GM18951 (cell line): ENCODE measurements around the gene COG1.

Experiments used
- POLR2A ChIP-seq: IDR thresholded peaks from 4 replicates; pipeline ENCODE4 v1.6.1; 2011; ENCODE audit warnings: mild to moderate bottlenecking; ENCODE audit not compliant: insufficient read length, insufficient read depth; ENCODE audit errors: extremely low read depth
- in situ Hi-C: fragments of 300-500 bp; cut with MboI; formaldehyde crosslinking; loops from one replicate; pipeline ENCODE4 v1.12.0; 2022; ENCODE audit warnings: low sequenced_read_pairs, mixed read lengths, inconsistent platforms; ENCODE audit not compliant: unreplicated experiment

The COG1 gene

GRCh38 chr17:73210002-73210678 is 17.3 kb downstream of the COG1 start:
- in situ Hi-C loops = no loop called here
- no peak for TF ChIP-seq POLR2A

GRCh38 chr17:73211745-73212144 is 18.9 kb downstream of the COG1 start:
- no peak for TF ChIP-seq POLR2A
- in situ Hi-C loops = no loop called here

GRCh38 chr17:73214008-73214407 is 21.2 kb downstream of the COG1 start:
- TF ChIP-seq POLR2A = no peak
- in situ Hi-C loops = no loop called here

- in situ Hi-C loops = no loop called here
- TF ChIP-seq POLR2A = no peak
These were observed 22.0 kb downstream of the COG1 start for GRCh38 chr17:73214851-73215250.

DNA sequence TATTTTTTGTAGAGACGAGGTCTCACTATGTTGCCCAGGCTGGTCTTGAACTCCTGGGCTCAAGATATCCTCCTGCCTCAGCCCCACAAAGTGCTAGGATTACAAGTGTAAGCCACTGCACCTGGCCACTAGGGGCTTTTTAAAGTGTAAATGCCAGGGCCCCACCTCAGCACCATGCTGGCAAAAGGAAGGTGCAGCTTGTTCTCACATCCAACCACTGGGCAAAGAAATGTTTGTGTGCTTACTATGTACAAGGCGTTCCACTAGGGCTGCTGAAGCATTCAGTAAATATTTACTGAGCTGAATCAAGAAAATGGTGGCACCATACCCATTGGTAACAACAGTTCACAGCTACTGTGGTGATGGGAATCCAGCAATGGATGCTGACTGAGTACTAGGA is 22.6 kb downstream of the COG1 start:
- in situ Hi-C loops = no loop called here
- TF ChIP-seq POLR2A = no peak

DNA sequence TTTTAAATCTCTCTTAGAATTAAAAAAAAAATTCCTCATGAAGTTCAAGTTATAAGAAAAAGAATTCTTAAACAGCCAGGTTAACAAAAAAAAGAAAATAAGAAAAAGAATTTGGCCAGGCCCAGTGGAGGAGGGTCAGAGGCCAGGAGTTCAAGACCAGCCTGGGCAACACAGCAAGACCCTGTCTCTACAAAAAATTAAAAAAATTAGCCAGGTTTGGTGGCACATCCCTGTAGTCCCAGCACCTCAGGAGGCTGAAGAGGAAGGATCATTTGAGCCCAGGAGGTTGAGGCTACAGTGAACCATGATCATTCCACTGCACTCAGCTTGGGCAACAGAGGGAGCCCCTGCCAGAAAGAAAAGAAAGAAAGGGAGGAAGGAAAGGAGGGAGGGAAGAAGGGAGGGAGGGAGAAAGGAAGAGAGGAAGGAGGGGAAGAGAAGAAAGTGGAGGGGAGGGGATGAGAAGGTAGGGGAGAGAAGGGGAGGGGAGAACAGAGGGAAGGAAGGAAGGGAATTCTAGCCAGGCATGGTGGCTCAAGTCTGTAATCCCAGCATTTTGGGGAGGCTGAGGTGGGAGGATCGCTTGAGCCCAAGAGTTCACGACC is 30.9 kb downstream of the COG1 start:
- in situ Hi-C loops = no loop called here
- no peak for TF ChIP-seq POLR2A

DNA sequence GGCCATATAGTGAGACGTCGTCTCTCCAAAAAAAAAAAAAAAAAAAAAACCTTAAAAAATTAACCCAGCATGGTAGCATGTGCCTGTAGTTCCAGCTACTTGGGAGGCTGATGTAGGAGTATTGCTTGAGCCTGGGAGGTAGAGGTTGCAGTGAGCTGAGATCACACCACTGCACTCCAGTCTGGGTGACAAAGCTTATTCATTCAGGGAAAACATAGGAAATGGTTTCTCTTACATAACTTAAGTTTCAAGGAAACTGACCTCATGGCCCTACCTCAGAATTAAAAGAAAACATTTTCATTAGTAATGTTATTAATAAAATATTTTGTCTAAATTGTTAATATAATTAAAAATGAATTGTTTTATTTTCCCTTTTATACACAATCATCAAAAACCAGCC is 31.4 kb downstream of the COG1 start:
- no peak for TF ChIP-seq POLR2A
- in situ Hi-C loops = no loop called here

DNA sequence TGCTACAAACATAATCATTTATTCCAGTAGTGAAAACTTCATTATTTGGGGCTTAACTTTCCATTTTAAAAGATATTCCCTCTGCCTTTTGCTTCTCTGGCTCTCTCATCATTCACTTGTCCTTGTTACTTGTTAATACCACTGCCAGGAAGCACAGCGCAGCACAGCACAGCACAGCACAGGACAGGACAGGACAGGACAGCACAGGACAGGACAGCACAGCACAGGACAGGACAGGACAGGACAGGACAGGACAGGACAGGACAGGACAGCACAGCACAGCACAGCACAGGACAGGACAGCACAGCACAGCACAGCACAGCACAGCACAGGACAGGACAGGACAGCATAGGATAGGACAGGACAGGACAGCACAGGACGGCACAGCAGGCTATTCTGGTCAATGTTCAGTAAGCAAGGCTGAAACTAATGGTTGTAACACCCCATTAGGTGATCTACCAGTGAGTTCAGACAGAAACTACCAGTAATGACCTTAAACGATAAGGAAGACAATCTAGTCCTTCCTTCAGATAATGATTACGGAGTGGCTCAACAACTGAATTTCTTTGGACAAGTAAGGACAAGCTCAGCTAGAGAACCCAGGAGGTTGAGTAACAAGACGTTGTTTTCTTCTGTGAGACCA is 31.9 kb downstream of the COG1 start:
- in situ Hi-C loops = no loop called here

DNA sequence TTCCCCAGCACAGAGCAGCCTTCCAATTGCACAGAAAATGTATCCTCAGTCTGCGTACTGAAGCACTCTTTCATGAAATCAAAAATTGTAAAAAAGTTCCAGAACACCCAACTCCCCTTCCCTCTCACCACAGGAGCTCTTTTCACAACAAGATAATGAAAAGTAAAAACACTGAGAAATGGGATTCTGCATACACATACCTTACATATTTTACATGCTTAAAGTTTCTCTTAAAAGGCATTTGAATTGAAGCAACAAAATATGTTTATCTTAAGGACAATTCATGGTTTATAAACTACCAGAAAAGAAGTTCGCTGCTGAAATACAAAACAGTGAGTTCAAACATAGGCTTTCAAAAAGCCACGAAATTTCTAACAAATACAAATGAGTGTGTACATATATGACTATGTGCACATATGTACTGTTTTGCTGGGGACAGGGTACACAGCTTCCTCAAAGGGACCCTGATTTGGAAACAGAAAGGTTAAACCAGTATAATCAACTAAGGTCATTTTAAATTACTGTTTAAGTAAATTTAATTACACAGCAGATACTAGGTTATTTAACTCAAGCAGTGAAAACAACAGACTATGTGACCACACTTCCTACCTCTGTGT is 33.8 kb downstream of the COG1 start:
- TF ChIP-seq POLR2A = no peak
- in situ Hi-C loops = no loop called here

More for the DNA sequence above, 31.9 kb downstream of the COG1 start:
- no peak for TF ChIP-seq POLR2A

- TF ChIP-seq POLR2A = no peak
- in situ Hi-C loops = no loop called here
These were observed 34.5 kb downstream of the COG1 start for GRCh38 chr17:73227379-73227778.

- in situ Hi-C loops = no loop called here
These were observed 35.1 kb downstream of the COG1 start for GRCh38 chr17:73227944-73228343.

GRCh38 chr17:73228748-73229236 is 35.9 kb downstream of the COG1 start:
- in situ Hi-C loops = no loop called here

More at GRCh38 chr17:73227944-73228343, 35.1 kb downstream of the COG1 start:
- TF ChIP-seq POLR2A = no peak

DNA sequence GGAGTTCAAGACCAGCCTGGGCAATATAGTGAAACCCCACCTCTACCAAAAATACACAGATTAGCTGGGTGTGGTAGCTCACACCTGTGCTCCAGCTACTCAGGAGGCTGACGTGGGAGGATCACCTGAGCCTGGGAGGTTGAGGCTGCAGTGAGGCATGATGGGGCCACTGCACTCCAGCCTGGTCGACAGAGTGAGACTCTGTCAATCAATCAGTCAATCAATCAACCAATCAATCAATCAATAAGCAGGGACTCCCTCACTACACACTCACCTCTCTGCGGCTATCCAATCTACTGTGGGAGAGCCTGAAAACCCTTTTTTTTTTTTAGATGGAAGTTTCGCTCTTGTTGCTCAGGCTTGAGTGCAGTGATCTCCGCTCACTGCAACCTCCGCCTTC is 37.2 kb downstream of the COG1 start:
- no peak for TF ChIP-seq POLR2A
- in situ Hi-C loops = no loop called here

More at GRCh38 chr17:73228748-73229236, 35.9 kb downstream of the COG1 start:
- no peak for TF ChIP-seq POLR2A
